SHP77 (cell line): Measurements from ENCODE around the gene ITPR2.
"Not testable (repeated sequence)": the region's sequence is repeated elsewhere in the genome, so short reads cannot be mapped to it uniquely, and the experiment has no call there.

Experiments used
- DNase-seq, 2 experiments: peaks; one replicate each; lab custom pipeline; 2025; lab: John Stamatoyannopoulos, UW

ITPR2 gene

DNA sequence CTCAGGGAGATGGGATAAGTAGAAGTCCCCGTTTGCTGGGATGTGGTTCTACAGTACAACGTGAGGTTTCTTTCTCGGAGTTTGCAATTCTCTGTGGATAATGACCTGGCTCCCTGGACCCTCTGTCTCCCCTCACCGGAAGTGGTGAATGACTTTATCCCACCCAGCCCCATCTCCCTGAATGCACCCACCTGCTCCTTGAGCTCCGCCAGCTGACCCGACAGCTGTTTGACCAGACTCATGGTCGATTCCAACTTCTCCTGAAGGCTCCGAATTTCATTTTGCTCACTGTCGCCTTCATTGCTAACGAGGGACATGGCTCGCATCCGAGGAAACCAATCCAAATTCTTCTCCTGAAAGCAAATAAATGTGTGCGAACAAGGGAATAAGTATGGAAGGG, 493.0 kb downstream of the ITPR2 start:
- no peak for DNase-seq

DNA sequence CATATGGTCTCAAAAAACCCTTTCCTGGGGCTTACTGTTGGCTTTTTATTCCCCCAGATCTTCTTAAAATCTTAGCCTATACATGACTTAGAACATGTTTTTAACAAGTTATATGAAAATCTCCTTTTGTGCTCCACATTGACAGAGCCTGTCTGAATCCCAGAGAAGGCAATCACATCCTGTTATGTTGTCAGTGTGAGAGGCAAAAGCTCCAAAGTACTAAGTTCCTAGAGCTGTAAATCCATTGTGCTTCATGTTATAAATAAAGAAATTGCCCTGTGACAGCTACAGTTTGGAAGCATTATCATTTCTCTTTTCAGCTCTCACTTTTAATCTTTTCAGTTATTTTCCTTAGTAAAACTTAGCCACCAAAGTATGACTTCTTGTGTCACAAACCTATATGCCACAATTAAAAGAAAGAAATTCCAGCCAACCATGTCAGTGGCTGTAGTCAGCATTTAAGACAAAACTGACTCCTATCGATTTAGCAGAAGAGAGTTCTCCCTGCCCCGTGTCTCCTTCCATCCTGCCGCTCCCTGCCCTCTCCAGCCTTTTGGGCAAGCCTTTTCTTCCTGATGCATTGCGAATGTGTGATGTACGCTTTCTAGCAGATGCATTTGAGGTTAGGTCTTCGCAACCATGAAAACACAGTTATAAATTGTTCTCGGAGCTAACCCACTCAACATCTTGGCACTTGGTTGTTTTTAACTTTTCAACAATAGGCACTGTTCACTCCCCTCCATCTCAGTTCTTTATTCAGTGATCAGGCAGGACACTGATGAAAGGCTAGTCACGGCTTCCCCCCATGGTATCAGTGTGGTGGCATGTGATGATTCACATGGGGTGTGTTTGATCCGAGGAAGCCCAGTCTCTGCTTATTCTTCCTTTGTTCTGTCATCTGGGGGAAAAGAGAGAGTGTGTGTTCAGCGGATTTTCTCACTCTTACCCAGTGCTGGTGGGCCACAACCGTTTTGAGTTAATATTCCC, 494.1 kb downstream of the ITPR2 start:
- no peak for DNase-seq

DNA sequence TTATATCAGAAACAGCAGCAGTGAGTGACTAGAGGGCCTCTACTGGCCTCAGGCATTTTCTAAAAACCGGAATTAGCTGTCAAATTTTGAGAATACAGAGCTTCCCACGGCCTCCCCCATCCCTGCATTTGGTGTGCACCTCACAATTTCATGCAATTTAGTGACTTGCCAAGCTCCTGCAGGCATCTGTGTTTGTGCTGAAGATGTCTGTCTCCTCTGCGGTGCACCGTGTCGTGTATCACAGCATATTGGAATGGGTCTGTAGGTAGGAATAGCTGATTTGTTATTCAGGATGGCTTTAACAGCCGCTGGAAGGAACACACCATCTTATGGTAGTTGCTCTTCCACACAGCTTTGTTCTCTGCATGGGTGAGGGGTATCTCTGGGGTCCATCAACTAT, 497.3 kb downstream of the ITPR2 start:
- no peak for DNase-seq

DNA sequence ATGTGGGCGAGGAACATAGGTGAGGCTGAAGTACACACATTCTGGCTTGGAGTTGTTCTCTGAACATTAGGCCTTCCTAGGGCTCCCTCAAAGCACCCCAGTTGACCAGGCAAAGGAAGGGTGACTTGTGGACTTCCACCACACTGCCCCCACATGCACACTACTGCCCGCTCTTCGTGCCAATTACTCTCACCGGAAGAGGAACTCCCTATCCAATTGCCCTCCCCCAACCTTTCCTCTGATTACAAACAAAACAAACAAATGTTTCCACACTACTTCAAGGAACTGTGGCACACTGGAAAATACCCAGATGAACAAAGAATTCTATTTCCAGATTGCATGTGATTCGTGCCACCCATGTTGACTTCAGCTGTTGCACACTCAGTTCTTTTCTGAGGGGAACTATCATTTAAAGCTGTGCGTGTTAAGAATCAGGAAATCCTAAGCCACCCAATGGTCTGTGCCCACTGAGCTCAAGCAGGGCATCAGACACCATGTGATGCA, 498.3 kb downstream of the ITPR2 start:
- no peak for DNase-seq

DNA sequence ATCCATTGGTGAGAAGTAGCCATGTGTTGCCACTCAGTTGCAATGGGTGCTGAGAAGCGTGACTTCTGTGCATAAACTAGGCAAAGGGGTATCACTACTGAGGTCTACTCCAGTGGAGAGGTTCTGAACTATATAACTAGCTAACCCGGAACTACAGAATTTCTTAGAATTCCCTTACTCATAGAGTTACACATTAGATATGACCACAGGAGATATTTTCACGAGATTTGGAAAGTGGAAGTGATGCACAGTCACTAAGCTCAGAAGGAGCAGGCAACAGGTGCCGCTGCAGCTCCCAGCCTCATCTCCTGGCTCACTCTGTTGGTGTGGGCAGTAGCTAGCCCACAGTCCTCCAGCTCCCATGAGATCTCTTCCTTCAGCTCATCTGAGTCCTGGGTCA, 501.0 kb downstream of the ITPR2 start:
- DNase-seq = no peak

DNA sequence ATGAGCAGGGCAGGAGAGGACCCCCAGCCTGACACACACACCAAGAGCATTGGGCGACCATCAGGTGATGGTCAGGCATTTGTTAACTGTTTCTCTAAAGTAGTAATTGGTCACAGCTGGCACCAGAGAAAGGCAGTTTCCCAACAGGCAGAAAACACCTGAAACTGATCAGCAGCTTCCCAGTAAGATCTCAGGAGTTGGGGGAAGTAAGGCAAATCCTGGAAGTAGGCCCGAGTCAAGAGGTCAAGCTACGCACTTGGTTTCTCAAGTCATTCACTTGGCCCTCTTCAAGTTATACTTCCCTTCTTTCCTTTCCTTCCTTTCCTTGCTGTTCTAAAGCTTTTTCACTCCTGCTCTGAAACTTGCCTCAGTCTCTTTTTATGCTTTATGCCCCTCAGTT, 501.9 kb downstream of the ITPR2 start:
- no peak for DNase-seq

DNA sequence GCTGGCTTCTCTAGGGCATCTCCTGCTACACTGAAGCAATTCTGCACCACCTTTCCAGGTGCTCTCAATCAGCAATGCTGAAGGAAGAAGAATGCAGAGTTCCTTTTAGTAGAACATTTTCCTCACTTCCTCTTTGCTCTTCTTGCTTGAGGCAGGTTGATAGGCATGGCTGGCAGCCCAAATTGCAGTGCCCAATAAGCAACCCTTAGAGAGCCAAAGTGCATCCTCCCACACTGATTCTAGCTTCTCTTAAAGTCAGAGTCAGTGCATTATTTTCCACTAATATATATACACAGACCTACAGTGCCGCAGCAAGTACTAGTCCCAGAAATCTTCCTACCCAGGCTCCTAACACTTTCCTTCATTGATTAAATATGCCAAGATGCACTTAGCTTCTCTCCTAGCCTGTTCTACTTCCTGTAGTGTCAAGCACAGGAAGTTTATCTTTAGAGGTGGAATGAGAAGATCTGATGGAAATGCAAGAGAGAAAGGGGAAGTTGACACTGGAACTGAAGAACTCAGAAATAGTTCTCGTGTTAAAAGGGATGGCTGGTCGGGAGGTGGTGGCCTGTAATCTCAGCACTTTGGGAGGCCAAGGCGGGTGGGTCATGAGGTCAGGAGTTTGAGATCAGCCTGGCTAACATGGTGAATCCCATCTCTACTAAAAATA, 504.9 kb downstream of the ITPR2 start:
- no peak for DNase-seq

DNA sequence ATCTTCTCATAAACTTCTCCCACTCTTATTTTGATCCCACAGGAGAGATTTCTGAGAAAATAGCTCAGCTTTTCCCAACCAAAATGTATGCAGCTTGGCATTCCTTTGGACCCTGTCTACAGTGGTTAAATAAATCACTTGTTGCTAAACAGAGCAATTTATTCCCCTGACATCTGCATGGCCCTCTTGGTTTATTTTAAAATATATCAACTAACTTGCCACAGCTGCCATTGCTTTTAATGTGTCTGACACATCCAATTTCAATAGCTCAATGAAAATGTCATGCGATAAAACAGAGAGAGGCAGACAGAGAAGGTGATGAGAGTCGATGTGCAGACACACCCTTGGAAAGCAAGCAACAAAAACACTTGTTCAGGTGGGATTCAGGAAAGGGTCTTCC, 509.3 kb downstream of the ITPR2 start:
- no peak for DNase-seq

DNA sequence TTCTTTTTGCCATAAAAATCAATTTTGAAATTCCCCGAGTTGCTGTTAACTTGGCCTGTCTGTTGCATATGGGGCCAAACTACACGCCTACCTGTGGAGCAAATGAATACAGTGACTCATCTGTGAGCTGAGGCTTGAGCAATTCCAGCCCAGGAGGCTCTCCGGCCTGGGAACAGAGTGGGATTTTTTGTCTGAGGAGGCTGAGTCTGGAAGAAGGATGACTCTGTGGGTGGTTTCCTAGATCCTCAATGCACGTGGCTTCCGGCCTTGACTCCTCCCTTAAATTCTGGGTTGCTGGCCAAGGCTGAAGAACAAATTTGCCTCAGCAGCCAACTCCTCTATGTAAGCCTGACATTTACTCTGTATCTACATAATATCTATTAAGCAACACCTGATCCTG, 513.5 kb downstream of the ITPR2 start:
- no peak for DNase-seq

DNA sequence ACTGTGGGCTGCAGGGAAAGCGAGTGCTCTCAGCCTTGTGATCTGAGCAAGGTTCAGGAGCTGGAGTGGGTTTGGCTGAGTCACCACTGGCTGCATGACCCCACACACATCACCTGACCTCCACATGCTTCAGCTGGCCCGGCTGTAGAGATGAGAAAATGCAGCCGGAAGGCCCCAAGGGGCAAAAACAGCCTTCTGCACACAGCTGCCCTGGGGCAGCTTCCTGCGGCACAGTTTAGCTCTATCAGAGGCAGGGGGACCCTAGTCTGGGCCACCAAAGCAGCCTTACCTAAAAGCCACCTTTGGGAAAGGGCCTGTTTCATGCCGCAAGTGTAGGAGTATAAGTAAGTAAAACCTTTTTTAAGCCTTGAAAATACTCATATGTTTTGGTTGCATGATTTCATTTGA, 514.3 kb downstream of the ITPR2 start:
- DNase-seq = no peak

DNA sequence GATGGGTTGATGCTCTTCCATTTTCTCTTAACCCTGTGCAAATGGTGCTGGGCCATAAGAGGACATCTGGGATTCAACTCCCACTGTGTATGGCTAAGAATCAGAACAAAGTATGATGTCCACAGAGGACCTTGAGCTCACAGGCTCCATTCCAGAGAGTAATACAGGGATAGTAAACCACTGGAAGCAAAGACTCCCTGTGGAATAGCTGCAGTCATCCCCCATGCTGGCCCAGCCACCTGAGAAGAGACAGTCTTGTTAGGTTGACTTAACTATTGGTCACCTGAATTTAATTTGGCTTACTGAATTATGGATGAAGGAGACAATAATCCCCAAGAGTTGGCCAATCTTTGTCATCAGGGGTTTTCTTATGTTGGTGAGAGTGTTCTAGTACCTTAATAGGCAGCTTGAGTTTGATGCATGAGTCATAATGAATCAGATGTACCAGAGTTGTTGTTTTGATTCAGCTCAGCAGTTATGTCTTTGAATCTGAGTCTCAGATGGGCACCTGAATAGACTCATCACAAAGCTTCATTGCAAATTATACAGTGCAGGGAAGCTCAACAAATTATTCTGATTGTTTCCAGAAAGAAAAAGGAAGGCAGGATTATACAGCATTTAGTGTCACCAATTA, 514.9 kb downstream of the ITPR2 start:
- no peak for DNase-seq

DNA sequence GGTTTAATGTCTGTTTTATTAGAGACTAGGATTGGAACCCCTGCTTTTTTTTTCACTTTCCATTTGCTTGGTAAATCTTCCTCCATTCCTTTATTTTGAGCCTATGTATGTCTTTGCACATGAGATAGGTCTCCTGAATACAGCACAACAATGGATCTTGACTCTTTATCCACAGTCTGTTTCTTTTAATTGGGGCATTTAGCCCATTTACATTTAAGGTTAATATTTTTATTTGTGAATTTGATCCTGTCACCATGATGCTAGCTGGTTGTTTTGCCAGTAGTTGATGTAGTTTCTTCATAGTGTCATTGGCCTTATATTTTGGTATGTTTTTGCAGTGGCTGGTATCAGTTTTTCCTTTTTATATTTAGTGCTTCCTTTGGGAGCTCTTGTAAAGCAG, 518.9 kb downstream of the ITPR2 start:
- DNase-seq = not testable (repeated sequence)

DNA sequence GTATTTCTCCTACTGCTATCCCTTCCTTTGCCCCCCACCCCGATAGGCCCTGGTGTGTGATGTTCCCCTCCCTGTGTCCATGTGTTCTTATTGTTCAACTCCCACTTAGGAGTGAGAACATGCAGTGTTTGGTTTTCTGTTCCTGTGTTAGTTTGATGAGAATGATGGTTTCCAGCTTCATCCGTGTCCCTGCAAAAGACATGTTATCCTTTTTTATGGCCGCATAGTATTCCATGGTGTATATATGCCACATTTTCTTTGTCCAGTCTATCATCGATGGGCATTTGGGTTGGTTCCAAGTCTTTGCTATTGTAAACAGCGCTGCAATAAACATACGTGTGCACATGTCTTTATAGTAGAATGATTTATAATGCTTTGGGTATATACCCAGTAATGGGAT, 522.5 kb downstream of the ITPR2 start:
- not testable (repeated sequence) for DNase-seq

DNA sequence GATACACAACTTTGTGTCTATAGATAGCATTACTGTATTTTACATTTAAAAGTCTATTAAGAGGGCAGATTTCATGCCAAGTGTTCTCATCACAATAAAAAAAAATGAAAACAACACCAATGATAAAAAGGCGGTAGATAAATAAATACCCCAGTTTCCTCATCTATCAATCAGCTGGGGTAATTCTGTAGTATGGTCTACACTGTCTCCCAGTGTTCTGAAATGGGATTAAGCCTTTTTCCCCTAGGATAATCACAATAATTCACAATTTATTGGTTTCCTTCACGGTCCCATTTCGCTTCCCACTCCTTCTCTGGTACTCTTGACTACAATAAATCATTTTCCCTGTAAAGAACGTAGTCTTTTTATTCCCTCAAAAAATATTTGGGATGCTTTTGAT, 523.4 kb downstream of the ITPR2 start:
- DNase-seq = no peak

DNA sequence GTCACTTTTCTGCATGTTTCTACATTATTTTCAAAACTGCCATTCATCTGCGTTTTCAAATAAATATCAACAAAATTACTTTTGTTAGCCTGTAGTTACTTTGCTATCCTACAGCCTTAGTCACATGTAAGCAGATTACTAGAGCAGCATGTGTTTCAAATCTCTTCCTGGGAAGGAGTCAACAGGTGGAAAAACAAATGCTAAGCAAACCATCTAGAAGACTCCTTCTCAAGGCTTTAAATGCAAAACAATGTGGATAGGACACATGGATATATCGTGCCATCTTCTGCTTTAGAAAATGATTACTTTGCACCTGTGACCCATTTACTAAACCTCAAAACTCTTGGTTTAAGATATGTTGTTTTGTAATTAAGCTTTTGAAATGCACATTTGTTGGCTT, 528.7 kb downstream of the ITPR2 start:
- no peak for DNase-seq

DNA sequence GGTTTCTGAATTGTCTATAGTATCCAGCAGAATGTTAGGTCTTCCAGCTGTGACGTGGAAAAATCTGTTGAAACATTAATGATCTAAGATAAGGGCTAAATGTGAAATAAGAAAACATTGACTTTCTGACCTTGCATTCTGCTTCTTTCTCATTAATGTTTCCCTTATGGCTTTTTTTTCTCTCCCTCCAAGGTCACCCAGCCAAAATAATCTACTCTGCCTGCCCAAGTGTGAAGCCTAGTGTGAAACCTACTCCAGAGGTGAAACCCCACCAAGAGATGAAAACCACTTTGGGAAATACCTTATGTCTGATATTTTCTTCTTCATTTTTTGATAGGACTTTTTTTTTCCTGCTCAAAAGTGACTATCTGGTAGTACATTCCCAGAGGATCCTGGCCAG, 529.6 kb downstream of the ITPR2 start:
- DNase-seq = no peak

DNA sequence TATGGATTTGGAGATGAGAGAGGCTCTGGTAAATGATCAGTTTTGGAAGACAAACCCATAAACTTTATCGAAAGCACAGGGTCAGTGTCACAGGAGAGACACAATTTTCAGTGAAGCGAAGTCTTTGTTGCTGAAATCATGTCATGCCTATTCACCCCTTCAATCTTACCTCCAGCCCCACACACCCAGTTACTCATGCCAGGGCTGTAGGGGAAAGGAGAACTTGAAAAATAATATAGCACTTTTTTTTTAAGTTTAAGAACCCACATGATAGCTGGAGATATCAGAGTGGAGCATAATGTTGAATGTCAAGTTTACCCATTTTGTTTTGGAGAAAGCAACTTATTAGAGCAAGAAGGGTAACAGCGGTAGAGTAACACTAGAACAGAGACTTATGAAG, 530.2 kb downstream of the ITPR2 start:
- no peak for DNase-seq

DNA sequence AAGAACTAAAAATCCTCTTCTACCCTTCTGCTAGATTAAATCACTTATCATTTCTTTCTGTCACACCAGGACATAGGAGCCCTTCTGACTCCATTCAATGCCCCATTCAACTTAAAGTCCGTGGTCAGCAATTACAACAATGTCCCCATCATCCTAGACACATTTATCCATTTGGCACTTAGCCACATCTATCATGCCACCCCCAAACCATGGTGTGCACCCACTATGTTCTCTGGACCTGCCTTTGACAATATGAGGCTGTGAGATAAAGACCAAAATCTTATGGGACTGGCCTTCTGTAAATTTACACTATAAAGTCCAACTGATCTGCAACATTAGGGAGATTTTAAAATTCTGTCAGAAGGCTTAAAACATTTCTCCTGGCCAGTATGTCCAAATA, 533.2 kb downstream of the ITPR2 start:
- no peak for DNase-seq

DNA sequence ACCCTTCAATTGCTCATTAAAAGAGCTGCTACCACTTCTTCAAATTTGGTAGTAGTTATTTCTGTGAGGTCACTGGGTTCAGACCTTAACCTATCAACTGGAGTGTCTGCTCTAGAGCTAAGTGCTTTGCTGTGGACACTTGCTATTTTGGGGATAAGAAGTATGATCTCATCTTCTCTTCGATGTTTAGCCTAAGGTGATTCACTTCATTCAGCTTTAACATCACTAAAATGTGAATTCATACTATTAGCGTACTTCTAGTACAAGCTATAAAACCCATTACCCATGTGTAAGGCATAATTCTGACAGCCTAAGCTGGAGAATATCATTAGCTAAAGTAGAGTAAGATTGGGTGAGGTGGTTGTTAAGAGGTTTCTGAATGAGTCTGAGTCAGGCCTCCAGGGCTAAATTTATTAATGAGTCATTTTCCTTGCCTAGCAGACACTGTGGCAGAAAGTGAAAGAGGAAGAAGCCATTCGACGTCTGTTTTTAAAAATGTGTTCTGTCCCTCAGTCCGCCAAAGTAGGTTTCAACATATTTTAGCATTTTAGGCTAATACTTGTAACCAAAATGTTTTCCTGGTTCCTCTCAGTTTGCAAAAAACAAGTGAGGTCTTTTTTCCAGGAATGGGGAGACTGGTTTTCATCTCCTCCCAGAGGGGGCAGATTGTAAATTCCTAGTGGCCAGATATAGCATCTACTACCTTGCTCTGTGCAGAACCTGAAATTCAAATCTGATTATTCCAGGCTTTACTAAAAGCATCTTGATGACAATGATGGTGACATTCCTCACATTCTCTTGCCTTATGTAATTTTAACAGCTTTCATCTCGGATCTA, 534.0 kb downstream of the ITPR2 start:
- no peak for DNase-seq

DNA sequence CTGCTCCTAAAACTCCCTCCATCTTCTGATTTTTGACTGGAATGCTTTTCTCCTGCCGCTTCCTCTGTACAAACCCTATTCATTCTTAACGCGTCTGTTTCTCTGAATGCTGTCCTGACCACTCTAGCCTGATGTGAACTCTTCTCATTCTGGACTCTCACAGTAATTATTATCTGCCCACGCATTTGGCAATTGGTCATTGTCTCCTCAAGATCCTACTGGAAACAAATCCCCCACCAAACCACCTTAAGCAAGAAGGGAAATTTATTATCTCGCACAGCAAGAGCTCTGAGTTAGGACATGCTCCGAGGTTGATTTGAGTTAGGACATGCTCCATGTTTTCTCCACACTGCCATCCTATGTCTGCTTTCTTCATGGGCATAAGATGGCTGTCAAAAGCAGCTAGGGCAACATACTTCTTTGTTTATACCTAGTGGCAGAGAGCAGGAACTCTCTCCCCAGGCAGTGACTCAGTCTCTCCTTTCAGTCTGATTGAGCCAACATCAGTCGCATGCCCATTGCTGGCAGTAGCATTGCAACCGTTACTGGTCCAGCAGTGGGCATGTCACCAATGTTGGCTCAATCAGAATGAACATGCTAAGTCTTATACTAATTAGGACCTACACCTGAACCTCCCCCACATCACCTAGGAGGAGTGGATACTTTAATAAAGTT, 535.5 kb downstream of the ITPR2 start:
- DNase-seq = no peak

DNA sequence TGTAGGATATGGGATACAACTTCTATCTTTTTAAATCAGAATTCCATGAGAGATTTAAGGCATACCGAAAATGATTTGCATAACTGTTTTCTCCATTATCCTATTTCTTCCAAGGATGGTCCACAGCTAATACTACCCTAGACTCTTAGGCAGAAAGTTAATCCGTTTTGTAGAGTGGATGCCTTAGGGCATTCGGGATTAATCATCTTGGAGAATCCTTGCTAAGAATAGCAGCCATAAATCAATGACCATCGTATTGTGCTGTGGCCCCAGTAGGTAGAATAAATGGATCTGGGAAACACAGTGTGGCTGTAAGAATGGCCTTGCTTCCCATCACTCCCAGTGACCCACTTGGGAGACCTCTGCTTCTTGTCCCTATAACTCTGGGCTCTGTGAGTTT, 538.0 kb downstream of the ITPR2 start:
- no peak for DNase-seq
